Stimulated activated CD4-positive, alpha-beta T cell treated with anti-CD3 and anti-CD28 coated beads, Interleukin-4, amount 100 ng/mL, for 1 hour (primary cell): ENCODE data around the gene BCL11B.

Source experiments
- DNase-seq: peaks from one replicate; pipeline ENCODE4 v3.0.0-alpha.2; 2020

BCL11B gene

DNA sequence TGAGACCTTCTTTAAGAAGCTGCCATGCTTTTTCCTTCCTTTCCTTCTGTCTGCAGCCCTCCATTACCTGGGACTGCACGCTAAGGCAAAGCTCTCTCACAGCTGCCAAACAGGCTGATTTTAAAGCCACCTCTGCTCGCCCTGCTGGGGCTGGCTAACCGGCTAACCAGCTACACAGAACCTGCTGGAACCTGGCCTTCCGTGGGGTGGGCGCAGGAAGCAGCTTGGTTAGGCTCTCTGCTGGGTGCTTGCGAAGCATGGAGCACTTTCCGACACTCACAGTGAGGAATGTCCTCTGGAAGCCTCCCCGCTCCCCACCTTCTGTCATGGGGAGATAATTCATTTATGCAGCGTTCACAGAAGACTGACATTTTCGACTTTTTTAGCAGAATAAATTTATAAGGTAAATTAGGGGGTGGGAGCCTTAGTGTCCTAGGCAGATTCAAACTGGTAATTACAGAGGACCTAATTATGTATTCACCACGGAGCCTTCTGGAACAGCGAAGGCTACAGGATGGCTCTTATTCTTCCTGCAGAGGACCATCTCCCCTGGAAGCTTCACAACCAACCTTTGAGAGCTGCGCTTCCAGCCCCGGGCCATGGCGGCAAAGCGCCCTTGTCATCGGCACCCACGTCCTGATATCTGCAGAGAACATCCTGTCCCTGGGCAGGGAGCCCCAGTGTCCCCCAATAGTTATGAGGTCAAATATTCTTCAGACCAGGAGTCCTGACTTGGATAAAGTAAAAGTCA, 12.4 kb upstream of the BCL11B start:
- DNase-seq, result no peak

DNA sequence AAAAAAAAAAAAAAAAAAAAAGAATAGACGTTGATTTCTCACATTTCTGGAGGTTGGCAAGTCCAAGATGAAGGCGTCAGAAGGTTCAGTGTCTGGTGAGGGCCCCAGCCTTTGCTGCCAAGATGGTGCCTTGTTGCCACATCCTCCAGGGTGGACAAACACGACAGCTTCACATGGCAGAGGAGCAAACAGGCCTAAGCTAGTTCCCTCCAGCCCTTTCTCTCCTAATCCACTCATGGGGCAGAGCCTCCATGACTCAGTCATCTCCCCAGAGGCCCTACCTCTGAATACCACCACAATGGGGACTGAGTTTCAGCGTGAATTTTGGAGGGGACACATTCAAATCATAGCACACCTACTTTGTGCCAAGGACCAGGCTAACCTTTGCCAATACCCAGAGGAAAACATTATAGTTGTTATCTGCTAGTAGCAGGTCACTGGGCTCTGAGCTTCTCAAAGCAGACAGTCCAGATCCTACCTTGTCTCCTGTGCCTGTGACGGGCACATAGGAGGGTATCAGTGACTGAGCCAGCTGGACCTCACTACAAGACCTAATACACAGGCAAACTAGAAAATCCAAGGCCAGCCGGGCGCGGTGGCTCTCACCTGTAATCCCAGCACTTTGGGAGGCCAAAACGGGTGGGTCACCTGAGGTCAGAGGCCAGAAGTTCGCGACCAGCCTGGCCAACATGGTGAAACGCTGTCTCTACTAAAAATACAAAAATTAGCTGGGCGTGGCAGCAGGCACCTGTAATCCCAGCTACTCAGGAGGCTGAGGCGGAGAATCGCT, 10.5 kb upstream of the BCL11B start:
- DNase-seq, result no peak

DNA sequence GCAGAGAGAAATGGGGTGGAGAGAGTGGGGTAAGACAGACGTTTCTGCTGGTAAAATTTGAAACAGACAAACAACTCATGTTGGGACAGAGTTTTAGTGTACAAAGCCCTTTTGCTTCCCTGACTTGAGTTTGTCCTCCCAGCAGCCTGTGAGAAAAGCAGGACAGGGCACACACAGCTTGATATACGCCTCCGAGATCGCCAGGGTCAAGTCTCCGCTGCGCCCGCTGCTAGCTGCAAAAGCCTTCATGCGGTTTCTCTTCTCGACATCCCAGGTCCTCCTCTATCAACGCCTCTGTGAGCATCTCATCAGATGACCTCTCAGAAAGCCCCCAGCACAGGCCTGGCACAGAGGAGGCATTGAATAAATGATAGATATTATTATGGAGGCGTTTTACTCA, 9.4 kb upstream of the BCL11B start:
- DNase-seq, result no peak

DNA sequence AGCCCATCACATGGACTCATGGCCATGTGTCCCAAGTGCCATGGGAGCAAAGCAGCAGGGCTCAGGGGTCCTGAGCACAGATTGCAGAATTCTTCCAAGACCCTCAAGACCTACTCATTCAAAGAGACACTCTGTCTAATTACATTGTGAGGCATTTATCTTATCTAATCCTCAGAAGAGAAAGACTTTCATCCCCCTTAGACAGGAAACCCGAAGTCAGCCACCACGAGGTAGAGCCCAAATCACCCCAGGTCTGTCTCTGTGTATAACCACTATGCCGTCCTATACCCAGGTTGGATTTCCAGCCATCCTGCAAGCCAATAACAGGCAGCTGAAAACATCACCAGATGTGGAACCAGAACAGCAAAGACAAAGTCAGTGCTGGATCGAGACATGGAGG, 8.9 kb upstream of the BCL11B start:
- no peak for DNase-seq

DNA sequence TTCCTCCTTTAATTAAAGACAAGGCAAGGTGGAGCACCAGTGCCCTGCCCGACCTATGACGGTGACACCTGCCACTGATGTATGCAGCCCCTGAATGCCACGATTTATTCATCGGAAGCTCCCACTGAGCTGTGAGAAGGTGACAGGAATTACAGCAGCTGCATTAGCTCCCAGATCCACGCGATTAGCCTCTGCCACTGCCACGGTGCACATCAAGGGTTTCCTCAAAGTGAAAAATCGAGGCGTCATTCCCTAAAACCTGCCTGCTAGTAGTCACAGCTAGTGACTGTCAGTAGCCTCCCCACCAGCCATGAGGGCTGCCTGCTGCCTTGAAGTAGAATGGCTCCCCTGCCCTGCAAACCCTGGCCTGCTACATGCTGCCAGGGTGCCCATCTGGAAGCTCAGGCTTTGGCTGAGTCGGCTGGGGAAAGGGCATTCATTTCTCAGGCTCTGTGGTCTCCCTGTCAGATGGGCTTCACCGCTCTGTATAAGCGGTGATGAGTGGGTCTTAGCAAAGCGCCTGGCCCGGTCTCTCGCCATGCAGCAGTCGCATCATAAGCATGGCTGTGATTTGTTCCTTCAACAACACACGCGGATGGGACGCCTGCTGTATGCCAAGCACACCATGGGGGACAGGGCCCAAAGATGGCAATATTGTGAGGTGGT, 8.2 kb upstream of the BCL11B start:
- DNase-seq, result no peak

DNA sequence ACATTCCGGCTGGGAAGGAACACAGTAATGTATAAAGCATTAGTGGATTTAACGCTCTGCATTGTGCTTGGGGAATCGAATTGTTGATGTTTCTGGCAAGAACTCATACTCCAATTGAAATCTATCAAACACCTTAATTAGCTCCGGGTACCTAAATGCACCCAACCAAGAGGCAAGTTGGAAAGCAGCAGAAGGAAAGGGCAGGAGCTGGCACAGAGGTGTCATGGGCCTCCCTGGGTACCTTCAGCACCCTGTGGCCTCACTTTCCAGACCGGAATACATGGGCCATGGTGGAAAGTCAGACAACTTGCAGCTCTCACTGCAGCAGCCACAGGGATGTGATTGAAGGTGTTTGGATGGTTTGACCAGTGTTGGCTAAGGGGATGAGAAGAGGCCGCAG, 6.8 kb upstream of the BCL11B start:
- no peak for DNase-seq

DNA sequence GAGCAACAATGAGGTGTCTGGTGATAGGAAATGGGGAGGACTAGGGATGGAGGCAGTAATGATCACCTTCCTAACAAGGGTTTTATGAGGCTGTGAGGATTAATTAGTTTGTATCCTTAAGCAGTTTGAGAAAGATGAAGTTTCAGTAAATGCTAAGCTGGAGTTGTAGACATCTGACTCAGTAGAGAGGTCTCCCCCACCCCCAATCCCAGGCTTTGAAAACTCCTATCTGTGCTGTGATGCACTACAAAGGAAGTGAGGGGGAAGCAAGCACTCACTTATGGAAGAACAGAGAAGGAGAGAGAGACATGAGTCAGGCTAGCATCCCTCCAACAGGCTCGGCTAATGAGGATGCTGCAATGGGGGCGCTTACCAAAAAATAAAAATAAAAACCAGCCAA, 5.5 kb upstream of the BCL11B start:
- no peak for DNase-seq

DNA sequence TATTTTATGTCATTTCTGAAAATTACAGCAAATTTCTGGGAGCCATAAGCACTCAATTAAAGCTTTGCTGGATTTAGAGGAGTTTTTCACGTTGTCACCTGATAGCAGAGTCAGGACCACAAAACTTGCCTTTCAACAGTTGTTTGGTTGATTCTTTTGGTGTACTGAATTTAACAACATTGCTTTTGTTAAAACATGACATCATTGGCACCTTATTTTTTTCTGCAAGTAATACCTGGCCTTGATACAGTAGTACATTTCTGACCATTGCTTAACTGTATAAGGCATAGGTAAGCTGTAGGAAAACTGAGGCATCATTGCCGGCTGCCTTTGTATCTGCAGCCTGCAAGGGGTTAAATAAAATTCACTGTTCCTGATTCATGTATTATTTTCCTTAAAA, 4.5 kb upstream of the BCL11B start:
- DNase-seq, result no peak

DNA sequence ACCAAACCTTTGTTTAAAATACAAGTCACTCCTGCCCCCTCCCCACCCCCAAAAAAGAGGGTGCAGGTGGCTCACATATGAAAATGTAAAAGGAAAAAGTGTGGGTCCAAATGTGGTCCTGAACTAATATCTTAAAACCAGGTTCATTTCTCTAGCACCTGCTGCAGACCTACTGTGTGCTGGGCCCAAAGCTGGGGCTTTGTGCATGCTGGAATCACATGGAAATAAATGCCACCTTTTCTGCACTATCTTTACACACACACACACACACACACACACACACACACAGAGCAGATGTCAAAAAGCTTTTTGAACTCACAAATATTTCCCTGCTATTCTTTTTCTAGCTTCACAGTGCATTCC, 3.2 kb upstream of the BCL11B start:
- no peak for DNase-seq

DNA sequence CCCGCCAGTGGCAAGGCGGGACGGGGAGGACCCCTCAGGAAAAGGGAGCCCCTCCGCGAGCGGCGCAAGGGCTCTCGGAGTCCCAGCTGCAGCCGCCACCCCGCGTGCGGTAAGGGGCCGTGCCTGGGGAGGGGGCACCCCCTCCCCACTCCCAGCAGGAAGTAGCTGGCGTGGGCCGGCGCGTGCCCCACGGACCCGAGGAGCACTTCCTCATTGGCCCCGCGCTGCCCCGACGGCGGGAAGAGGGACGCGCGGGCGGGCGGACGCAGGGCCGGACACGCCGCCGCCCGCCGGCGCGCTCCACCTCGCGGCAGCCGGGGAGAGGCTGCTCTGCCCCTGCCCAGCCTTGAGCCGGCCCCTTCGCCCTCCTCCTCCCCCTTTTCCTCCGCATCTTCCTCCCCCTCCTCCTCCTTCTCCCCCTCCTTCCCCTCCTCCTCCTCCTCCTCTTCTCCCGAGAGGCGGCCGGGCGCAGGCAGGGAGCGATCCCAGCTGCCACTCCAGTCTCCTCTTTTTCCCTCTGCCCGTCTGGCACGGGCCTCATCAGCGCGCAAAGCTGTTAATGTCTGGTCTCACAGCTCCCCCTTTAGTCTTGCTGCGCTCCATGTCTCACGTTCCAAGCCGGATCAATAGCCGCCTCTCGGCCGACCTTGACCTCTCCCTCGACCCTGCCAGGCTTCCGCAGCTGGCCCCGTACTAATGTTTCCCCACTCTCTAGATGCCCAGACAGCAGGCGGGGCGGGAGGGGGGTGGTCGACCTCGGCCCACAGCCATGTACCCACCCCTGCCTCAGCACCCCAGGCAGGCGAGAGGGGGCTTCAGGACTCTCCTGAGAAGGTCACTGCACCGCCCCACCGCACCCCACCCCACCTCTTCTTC, 2.6 kb upstream of the BCL11B start:
- DNase-seq, result peak; percentile 58

DNA sequence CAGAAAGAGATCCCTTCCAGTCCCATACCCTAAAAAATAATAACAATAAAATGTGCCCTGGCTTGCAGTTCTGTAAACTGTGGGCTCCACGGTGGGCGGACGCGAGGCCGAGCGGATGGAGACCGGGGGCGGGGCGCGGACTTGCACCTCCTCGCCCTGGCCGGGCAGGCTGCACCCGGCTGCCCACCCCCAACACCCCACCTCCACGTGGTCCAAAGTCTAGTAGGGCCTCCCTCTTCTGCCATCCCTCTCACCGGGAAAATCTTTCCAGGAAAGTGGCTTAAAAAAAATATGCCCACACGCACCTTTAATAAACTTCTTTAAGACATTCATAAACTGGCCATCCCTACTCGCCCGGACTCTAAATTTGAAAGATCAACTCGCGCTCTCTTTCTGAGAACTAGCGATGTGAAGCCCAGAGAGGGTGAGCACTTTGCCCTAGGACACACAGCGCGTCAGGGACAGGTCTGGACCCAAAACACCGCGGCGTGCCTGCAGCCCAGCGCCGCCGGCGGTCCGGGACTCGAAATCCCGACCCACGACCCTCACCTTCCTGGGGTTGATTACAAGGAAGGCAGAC, 1.9 kb upstream of the BCL11B start:
- DNase-seq, result no peak

DNA sequence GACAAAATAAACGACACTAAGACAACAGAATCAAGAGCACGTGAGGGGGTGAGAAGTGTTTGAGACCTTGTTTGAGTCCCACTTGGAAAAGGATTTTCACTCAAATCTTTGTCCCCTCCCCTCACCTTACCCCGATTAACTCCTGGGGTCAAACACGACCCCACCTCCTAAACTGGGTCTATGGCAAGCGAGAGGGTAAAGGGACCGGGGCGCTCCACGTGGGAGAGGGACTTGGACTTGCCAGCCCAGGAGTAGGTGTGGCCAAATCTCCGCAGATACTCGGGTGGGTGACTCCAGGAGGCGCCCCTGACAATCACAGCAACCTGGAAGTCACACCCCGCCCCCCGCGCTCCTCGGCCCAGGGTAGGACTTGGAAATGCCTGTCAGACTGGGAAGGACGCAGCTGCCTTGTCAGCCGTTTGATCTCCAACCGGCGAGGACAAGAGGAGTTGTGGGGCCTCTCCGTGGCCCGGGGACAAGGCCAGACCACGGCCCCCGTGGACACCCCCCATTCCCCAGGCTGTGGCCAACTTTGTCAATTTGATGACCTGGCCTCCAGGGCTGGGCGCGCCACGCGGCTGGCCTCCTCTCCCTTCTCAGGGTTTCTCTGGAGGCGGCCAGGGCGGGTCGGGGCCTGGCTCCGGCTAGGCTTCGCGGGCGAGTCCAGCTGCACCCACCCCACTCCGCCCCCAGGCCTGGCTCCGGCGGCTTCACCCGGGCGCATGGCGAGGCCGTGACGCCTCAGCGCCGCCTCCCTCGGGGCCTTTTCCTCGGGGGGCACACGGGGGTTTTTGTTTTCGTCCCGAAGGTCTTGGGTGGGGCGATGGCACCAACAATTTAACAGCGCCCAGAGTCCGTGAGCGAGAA, 1.1 kb upstream of the BCL11B start:
- peak; percentile 63 for DNase-seq

DNA sequence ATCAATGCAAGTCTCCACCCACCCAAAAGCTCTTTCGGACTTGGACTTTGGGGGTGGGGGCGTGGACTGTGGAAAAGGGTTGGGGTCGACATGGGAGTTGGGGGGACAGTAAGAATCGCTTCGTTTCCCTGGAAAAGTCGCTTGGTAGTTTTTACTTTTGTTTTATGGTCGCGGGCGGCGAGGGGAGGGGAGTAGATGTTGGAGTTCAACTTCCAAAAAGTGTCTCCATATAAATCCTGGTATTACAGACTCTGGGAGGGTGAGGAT, 568 bp upstream of the BCL11B start:
- DNase-seq, result no peak

DNA sequence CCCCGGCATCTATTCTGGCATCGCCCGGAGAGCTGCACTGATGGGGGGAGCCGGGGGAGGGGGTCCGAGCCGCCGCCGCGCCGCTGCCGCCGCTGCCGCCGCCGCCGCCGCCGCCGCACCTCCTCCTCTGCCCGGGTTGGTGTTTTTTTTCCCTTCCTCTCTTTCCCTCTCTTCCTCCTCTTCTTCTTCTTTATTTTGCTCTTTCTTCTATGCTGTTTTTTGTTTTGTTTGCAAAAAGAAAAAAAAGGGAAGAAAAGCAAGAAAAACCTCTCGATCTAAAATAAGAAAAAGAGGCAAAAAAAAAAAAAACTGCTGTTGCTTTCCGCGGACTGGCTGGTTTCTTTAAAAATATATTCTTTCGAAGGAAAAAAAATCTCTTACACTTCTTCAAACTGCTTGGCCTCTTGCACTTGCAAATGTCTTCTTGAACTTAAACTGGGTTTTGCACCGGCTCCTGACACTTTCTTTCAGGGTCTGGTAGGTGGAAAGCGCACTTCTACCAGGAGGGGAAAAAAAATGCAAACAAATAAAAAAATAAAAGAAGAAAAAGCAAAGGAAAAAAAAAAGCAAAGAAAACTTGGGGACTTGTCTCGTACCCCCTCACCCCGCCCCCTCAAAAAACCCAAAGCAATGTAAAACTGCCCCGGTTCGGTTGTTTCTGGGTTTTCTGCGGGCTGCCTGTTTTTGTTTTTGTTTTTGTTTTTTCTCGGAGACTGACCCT, 616 bp downstream of the BCL11B start:
- DNase-seq, result no peak

DNA sequence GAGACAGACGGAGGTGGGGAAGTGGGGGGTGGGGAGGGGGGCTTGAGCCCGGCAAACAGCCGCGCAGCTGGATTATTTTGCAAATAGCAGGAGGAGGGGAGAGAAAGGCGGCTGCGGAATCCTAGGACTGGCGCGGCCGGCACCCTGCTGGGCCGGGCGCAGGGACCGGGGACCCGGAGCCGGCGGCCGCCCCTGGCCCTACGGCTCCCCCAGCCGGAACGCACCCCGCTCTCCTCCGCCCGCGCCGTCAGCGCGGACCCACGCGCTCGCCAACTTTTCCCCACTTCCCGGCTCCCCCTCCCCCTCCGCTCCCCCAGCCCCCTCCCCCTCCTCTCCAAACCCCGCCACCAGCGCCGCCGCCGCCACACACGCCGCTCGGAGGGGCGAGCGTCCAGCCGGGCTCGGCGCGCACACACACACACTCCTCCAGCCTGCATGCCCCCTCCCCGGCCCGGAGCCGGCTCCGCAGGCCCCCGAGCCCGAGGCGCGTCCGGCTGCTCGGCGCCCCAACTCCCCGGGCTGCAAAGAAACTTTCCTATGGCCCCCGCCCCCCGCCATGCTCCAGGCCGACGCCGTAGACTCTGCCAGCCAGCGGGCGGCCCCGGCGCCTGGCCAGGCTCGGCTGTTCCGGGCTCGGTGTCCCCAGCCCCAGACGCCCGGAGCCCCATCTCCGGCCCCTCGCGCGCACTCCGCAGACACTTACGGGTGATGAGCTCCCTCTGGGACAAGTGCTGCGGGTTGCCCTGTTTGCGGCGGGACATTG, 1.4 kb downstream of the BCL11B start:
- DNase-seq, result peak; percentile 57

DNA sequence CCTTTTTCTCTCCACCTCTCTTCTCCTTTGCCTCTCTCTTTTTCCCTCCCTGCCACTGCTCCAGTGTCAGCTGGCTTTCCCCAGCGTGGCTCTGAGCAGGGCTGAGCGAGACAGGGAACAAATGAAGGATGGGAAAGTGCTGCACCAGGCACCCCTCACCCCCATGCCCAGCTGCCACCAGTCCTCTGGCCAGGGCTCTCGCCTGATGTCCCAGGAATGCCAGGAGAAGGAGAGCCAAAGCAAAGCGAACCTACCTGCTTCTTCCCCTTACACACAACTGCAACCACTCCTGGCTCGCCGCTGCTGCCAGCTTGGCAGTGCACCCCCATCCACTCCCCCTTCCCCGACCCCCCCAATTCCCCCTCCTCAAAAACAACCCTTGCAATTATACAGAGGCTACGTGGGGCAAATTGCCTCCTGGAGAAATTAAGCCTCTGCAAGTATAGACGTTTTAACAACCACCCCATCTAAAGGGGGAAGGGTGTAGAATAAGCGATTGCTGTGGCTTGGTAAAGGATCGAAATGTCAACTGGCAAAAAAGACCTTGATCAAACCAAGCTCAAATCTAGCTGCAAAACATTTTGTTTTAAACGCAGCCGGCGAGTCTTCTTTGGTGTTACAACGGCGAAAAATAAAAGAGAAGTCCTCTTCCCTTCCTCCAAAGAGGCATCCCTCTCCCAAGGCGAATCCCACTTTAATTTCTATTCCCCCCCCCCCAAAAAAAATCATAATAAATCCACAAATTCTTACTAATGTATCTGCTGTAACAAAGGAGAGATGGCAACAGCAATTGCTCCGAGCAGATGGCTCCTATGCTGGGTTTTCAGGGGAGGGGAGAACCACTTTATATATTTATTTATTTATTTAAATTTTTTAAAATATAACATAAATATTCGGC, 2.9 kb downstream of the BCL11B start:
- no peak for DNase-seq

DNA sequence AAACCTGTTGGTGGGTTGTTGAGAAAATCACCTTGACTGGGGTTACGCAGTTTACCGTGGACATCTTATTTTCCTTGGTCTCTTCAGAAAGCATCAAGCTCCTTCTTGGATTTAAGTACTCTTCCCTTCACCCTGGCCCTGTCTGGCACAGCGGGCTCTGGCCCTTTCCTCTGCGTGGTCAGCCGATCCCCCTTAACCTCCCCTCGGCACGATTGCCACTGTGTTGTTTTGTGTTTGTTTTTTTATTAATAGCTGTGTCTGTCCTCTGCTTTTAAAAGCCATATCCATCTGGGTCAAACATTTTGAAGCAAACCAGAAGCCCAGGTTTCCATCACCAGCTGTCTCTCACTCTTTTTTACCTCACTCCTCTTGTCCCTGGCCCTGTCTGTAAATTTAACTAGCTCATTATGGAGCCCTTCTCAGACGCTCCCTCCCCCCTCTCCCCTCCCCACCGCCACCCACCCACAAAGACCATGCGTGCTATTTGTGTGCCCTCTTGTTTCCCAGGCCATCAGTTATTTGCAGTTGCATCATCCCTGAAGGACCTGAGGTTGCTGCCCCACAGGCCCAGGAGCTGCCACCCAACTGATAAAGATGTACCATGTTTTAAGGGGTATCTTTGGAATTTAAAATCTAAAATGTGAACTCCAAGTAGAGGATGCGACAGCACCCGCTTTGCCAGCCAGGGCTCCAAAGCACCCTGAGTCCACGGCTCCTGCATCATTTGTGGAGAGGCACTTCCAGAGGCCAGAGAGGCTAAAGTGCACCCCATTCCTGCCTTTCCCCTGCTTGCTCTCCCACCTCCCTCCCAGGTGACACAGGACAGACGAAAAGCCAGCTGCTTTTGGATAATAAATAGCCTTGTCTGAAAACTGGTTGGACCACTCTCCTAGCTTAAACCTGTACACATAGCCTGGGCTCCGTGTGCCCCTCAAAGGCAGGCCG, 3.9 kb downstream of the BCL11B start:
- DNase-seq, result peak; percentile 53

DNA sequence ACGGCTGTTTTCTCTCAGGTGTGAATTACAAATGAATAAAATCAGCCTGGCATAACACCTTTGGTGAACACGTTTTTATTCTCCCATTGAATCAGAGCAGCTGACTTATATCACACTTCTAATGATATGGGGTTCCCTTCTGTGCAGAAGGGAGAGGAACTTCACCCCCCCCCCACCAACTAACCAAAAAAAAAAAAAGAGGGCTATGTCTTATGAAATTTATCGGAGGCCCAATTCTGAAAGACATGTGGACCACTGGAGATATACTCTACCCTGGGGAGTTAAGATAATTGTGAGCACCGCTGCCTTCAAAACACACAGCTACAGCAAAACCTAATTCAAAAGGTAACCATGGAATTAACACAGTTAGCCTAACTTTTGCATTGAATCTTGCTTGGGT, 4.6 kb downstream of the BCL11B start:
- DNase-seq, result no peak
